Activated CD8-positive, alpha-beta memory T cell treated with anti-CD3 and anti-CD28 coated beads for 4 hours (primary cell): Measurements from ENCODE around the gene GFM1.
"Not testable (repeated sequence)": the region's sequence is repeated elsewhere in the genome, so short reads cannot be mapped to it uniquely, and the experiment has no call there.

Experiments
- DNase-seq, 2 donors: peaks; one replicate each; pipeline ENCODE4 v3.0.0-alpha.2; 2020; ENCODE audit warnings: low read depth in 2 of 2

The GFM1 gene

DNA sequence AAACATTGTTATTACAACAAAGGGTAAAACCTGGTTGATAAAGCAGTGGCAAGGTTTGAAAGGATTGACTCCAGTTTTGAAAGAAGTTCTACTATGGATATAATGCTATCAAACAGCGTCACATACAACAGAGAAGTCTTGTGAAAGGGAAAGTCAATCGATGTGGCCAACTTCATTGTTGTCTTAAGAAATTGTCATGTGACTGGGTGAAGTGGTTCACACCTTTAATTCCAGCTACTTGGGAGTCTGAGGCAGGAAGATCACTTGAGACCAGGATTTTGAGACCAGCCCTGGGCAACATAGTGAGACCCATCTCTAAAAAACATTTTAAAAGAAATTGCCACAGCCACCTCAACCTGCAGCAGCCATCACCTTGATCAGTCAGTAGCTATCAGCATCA lies 34.4 kb downstream of the GFM1 start:
- no peak for DNase-seq

DNA sequence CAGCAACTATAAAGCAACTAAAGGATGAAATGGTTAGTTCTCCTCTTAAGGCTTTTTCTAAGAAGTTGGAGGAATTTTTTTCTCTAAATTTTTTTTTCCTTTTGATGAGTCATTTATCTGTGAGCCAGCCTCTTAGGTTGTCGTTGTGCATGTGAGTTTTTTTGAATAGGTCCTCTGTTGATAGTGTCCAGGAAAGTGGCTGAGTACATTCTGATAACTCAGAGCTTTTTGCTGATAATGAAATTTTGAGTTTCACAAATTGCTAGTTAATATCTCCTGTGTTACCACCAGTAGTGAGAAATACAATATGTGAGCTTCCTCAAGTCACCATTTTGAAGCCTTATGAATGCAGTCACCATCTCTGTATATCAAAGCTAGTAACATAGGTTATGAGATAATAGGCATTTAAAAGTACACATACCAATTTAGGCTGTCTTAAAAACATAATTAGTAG lies 35.2 kb downstream of the GFM1 start:
- no peak for DNase-seq

DNA sequence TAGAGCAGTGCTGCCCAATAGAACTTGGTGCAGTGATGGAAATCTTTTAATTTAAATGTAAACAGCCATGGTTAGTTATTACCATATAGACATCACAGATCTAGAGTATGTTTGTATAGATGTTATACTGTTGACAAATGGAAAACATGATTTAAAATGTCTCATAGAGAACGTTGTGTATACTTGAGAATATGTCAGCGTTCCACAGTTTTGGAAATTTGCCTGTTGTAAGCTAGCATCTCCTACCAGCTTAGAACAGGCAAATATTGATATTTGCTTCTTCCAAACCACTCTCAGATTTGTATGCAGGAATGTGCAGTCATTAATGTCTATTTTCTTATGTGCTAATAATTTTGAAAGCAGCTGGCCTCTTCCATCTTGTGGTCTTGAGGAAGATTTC lies 36.5 kb downstream of the GFM1 start:
- no peak for DNase-seq

DNA sequence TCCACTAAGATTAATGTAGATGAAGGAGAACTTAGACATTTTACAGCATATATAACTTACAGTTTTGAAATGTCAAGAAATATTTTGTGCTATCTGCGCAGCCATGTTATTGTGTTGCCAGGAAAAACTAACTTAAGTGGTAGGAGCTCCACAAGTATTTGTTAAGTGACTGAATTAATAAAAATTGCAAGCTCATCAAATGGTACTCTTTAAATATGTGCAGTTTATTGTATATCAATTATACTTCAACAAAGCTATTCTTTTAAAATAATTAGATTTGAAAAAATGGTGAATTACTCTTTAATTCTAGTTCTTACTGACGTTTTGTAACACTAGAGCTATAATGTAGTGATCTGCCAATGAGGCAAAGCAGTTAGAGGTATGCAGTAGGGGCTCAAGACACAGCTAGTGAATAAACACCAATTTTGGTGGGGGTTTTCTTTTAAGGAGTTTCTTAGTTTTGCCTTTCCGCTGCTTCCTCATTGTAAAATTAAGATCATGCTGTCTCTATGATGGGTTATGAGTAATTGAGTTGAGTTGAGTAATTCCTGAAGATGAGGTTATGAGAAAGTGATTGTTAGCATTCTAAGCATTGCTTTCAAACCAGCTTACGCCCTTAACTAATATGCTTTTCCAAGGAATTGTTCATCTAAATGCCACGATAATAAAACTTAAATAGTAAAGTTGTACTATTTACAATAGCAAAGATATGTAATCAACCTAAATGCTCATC lies 39.1 kb downstream of the GFM1 start:
- DNase-seq = no peak

DNA sequence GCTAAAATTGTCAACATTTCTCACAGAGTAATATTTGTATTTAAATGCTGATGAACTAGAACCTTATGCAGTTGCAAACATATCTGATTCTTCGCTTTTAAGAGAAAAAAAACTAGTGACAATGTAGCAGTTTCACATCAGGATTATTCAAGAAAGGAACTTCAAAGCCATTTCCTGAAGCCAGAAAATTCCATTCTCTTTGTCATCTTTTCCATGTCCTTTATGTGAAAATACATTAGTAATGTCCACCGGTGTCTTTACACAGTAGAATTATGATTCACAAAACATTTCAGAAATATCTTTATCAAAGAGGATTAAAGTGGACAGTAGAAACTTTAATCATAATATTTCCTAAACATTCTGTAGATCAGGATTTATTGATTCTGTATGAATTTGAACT lies 40.8 kb downstream of the GFM1 start:
- DNase-seq = no peak

DNA sequence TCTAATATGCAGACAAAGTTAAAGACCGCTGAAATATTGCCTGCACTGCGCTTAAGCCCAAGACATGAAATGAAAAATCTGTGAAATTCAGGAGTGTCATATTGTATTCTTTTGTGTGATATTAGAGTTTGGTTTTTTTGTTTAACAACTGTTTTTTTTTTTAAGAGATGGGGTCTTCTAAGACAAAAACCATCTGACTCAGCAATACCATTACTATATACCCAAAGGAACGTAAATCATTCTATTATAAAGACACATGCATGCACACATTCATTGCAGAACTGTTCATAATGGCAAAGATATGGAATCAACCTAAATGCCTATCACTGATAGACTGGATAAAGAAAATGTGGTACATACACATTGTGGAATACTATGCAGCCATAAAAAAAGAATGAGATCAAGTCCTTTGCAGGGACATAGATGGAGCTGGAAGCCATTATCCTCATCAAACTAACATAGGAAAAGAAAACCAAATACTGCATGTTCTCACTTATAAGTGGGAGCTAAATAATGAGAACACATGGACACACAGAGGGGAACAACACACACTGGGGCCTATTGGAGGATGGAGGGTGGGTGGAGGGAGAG lies 49.6 kb downstream of the GFM1 start:
- DNase-seq = not testable (repeated sequence)

DNA sequence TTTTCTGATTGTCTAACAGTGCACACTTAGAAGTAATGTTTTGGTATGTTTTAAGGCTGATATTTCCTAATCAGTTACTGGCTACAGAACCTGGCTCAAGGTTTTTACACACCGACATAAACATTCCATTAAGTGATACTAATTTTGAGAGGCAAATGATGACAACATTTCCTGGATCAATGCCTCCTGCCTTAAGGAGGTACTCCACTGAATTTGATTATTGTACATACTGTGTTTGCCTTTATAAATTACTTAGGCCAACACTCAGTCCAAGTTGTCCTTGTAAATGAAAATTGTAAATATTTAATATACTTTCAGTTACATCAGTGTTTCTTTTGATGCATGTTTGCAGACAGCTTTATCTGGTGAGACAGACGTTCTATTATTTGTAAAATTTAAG lies 52.3 kb downstream of the GFM1 start:
- DNase-seq = no peak

DNA sequence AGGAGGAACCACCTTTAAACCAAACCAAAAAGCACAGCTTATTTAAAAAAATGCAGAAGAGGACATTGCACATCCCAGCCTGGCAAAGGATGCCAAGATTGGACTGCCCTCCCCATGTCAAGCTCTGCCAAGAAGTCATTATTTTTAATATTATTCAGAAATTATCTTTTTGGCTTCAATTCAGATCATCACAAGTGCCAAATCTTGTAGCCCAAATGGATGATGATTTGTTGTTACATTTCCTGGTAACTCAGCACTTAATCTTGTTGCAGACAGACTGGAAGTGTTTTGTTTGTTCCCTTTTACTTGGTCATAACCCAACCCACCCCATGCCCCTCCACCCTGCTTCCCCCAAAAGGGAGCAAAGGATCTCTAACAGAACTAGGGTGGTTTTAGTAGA lies 56.2 kb downstream of the GFM1 start:
- no peak for DNase-seq

DNA sequence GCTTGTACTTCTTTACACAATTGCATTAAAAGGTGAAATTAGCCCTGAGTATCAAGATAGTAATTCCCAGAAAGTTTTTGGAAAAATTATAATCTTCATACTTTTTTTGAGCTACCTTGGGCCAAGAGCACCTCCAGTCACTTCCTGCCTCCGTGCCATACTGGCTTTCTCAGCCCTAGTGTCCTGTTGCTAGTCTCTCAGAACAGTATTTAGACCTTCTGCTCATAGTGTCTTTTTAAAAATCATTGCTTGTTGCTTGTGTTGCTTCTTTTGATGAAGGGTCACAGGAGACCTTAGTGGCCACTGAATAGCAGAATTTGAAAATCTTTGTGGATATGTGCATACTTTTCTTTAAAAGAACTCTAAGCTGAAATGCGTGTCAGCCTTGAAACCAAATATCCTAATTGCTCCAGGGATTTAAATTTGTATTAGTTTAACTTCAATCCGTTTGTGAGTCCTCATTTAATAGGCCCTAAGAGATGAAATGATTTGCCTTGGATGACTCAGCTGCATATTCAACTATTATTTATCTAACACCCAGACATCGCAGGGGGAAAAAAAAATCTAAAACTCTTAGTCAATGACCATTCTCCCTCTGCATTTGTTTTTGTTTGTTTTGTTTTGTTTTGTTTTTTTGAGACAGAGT lies 57.2 kb downstream of the GFM1 start:
- no peak for DNase-seq

DNA sequence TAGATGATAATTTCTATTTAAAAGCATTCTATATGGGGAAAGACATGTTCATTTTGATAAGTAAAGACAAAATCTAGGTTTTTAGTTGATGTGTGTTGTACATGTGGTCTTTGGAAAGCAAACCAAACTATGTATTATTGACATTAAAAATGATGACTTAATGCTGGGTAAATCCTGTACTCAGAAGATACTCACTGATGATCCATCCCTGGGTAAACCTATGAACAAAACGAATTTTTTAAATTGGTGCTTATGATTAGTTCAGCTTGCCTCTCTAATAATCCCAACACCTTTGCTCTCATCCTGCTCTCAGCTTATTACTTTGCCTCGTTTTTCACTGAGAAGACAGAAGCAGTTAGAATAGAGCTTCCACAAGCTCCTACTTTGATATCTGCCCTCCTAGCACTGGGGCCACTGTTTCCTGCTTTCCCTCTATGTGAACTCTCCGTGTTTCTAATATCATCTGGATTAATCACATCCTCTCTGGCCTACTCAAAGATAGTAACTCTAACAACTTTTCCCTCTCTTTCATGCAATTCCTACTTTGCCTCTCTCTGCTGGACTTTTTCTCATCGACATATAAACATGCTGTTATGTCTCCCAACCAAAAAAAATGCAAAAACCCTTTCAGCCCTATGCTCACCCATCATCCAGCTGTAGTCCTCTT lies 58.6 kb downstream of the GFM1 start:
- no peak for DNase-seq

DNA sequence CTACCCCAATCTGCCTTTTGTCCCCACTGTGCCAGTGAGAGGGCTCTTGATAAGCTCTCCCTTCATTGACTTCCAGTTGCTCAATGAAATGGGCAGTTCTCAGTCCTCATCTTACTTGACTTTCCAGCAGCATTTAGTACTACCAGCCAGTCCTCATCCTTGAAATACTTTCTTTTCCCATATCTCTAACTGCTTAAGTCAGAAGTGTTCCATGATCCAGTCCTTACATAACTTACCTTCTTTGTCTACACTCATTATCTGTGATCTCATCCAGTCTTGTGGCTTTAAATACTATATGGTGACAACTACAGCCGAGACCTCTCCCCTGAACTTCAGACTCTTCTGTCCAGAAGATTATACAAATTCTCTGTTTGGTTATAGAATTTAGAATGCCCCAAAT lies 59.2 kb downstream of the GFM1 start:
- DNase-seq = no peak

DNA sequence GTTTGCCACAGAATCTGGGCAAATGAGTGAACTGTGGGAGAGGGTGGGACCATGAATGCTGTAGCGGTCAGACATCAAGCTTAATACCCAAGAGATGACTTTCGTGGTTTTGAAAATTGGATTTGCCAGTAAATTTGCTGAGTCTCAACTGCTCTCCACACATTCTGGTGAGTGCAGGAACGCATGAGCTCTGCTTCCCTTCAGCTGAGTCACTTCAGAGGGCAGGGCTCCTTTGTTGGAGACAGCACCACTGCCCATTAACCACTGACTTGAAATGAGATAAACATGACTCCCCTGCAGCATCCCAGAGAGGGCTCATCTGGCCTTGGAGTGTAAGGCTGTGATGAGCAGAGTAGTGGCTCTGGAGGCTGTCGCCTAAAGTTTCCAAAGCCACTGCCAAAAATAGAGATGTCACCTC lies 65.3 kb downstream of the GFM1 start:
- DNase-seq = no peak

DNA sequence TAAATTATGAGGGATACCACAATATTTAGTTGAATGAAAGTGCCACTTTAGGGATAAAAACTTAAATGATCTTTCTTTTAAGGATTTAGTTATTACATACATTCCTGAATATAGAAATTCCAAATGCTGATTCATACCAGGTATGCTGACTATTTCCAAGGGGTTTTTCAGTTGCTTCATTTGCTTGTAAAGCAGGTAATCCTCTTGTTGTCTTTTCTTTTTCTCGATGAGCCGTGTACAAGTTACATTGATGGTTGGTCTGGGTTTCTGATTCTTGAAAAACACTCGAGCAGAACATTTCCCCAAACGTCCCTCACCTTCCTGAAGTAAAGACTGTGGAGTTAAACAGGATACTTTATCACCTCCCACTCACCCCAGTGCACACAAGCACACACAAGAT lies 66.3 kb downstream of the GFM1 start:
- no peak for DNase-seq

DNA sequence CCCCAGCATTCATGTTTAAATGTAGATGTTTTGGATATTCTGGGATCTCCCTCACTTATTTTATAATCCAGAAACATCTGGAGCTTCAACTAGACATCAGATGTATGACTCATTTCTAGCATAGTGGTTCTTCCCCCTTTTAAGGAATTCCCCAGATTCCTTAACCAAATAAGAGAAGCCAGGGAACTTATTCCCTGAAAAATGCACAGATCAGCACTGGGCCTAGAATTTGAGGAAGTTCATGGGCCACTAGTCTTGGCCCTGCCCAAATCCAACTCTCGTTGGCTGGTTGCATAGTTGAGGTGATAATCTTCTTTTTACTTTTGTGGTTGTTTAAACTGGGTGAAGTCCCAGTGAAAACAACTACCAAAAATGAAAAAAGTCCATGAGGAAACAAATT lies 67.6 kb downstream of the GFM1 start:
- DNase-seq = no peak

DNA sequence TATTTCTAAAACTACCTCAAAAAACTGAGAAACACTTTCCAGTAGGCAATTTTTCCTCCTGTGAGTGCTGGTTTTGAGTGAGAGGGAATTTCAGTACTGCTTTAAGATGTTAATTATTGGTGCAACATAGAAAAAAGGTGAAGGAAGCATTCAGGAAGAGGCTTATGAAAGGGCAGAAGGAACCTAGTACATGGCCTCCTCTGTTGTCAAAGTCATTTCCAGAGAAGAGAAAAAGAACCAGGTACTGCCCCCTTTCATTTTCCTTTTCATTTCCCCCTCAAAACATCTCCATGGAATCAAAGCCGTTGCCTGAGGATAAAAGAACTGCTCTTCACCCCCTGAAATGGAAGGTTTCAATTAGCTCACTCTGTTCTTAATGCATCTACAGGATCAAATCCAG lies 68.1 kb downstream of the GFM1 start:
- DNase-seq = no peak

DNA sequence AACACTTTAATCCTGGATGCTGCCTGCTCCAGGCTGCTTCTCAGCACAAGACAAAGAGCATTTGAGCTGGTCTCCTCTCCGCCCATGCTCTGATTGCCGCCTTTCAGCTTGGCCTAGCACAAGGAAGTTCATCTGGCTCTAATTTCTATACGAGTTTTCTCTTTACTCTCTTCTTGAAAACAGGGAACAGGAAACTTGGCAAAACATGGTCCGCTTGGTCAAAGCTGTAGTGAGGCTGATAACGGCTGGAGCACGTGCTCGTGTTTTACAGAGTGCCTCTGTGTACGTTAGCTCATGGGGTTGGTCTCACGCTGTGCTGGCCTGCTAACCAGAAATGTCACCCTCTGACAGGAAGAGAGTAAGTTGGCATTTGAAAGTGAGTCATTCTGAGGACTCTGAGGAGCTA lies 68.8 kb downstream of the GFM1 start:
- DNase-seq = no peak

DNA sequence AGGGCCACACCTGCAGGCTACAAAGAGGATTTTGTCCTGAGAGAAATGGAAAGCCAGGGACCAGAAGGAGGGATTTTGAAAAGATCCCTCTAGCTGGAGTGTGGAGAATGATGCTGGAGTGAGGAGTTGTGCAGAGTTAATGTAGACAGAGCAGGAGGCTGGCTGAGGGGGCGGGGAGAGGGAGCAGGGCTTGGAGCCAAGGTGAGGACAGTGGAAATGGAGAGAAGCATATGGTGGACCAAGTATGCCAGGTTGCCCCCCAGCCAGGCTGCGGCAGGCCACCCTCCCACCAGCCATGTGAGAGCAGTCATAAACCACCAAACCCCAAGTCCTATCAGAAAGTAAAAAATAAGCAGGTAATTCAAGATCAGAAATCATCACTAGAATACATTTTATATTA lies 73.2 kb downstream of the GFM1 start:
- DNase-seq = no peak

DNA sequence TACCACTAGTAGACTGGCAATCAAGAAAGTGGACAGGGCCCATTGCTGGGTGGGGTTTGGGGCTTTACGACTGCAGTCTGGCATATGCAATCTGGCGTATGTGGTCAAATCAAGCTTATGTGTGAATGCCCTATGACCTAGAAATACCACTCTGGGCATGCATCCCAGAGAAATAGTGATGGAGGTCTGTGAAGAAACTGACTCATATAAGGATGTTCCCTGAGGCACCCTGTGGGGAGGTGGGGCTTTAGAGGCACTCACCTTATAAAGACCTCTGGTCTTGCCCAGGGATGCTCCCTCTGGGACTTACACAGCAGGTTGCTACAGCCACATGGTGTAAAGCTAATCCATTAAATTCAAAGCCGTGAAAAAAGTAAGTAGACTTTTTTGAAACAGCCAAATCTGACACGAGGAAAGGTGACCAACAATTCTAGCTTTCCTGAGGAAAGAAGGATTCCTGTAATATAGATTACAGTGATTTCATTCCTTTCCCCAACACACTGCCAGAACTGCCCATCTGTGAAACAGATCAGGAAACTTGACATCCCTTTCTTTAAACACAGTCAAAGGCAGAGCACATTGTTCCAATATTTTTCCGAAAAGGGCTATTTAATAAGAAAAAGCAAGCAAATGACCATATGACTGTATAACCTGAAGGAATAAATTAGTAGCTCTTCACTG lies 74.3 kb downstream of the GFM1 start:
- DNase-seq = no peak

DNA sequence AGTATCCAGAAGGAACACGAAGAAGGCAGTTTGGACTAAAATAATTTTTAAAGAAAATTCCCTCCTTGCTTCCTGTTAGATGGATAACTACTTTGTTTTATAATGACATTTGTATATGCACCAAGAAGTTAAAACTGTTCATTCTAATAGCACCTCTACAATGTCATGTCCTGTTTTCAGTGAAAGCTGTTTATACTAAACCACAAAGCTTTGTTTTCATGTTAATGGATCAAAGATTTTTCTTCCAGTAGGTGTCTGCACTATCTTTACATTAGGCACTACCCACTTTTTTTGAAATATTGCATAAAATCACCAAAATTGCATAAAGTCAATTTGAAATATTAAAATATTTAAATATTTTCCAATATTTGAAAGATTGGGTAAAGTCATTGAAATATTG lies 77.8 kb downstream of the GFM1 start:
- DNase-seq = no peak

DNA sequence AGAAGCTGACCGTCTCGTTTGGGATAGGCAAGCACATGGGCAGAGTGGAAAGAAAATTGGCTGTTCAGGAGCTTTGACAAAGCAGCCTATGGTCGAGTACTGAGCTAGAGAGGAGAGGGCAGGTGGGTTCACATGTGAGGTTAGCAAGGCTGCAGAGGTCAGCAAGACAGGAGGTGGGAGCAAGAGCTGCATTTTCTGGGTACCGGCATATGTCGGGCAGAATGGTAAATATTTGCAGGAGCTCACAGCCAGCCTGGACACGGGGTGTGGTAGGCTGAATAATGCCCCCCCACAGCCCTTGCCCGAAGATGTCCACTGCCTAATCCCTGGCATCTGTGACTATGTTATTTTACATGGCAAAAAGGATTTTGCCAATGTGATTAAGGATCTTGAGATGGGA lies 79.7 kb downstream of the GFM1 start:
- no peak for DNase-seq

DNA sequence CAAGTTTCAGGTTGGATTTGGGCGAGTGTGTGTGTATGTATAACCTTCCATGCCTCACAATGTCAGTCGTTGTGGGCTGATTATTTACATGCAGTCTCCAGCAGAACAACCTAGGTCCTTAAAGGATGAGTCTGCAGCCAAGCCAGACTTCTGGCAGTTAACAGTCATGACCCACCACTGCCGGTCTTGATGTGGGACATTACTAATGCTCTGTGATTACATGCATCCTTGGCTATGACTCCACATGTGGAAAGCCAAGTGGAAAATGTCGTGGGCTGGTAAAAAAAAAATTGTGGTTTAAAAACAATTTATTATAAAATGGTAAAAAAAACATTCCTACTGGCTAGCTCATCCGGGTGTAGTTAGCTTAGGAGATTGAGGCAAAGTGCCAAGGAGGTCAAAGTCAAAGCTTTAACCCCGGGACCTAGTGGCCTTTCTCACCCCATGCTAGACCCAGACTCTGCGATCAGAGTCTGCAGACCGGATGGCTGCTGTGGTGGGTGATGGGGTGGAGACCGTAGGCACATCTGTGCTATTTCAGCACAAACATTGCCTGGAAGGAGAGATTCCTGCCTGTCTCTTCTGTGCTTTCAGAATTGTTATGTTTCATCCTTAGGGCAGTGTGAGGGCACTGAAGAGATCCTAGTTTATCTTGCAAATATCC lies 81.2 kb downstream of the GFM1 start:
- DNase-seq = no peak
